Glutamatergic neuron (in vitro differentiated cells): ENCODE results near the gene ATG4C. TPM values are rescaled to one million over a fixed set of nuclear protein-coding genes. Genes with fewer than 3 reads are reported as not detected.

ENCODE experiments used
- DNase-seq: peaks from one replicate; pipeline ENCODE4 v3.0.0; 2022
- H3K27ac Mint-ChIP-seq: one replicate; pipeline ENCODE4 v1.8.0; 2020; ENCODE audit warnings: mild to moderate bottlenecking, mixed read lengths, inconsistent platforms; ENCODE audit not compliant: unreplicated experiment
- H3K27me3 Mint-ChIP-seq: one replicate; pipeline ENCODE4 v1.8.0; 2020; ENCODE audit warnings: mild to moderate bottlenecking, moderate library complexity, mixed read lengths, inconsistent platforms; ENCODE audit not compliant: unreplicated experiment
- H3K36me3 Mint-ChIP-seq: one replicate; pipeline ENCODE4 v1.8.0; 2020; ENCODE audit warnings: mild to moderate bottlenecking, mixed read lengths, inconsistent platforms; ENCODE audit not compliant: unreplicated experiment
- H3K4me1 Mint-ChIP-seq: one replicate; pipeline ENCODE4 v1.8.0; 2020; ENCODE audit warnings: mild to moderate bottlenecking, low read depth, mixed read lengths, inconsistent platforms; ENCODE audit not compliant: unreplicated experiment
- H3K4me3 Mint-ChIP-seq: one replicate; pipeline ENCODE4 v1.8.0; 2020; ENCODE audit warnings: mild to moderate bottlenecking, mixed read lengths, inconsistent platforms; ENCODE audit not compliant: unreplicated experiment
- H3K9me3 Mint-ChIP-seq: one replicate; pipeline ENCODE4 v1.8.0; 2020; ENCODE audit warnings: mild to moderate bottlenecking, moderate library complexity, mixed read lengths, inconsistent platforms; ENCODE audit not compliant: unreplicated experiment
- total RNA-seq: library from RNA; stranded (reverse); fragmentation: NEBNext Ultra II Directional; extraction: Animal tissue kit (Norgen Biotek cat#: 25700); gene quantifications from one replicate; pipeline ENCODE4 v1.2.1, GENCODE V29; 2021; ENCODE audit not compliant: unreplicated experiment
- TF ChIP-seq, protein P1 (sequence below): fragments of 200-600 bp; sonication (generic); IDR thresholded peaks from one replicate; pipeline ENCODE4 v1.5.0; 2021; ENCODE audit not compliant: partially characterized antibody, unreplicated experiment

ATG4C gene
- total RNA-seq, 1 donor from 2014 or later: 8.7 TPM

DNA sequence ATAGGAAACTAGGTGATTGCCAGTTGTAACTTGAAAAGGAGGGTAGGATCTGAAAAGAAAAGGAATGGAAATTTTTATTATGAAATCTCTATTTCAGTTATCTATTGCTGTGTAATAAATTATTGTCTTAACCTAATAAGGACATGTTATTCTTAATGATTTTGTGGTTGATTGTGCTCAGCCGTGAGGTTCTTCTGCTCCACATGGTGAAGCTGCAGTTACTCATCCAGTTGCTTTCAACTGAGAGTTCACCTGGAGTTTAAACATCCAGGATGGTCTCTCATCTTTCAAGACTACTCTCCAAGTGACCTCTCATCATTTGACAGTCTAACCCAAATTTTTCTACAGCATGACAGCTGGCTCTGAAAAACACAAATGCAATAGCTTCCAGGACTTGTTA is 96.0 kb downstream of the ATG4C start:
- peaks cover 23% of the 10 kb centered on the region for H3K4me1 Mint-ChIP-seq
- H3K27me3 Mint-ChIP-seq: no peaks in the 10 kb centered on the region
- no peak overlapping the region for H3K4me3 Mint-ChIP-seq
- TF ChIP-seq, protein P1, sequence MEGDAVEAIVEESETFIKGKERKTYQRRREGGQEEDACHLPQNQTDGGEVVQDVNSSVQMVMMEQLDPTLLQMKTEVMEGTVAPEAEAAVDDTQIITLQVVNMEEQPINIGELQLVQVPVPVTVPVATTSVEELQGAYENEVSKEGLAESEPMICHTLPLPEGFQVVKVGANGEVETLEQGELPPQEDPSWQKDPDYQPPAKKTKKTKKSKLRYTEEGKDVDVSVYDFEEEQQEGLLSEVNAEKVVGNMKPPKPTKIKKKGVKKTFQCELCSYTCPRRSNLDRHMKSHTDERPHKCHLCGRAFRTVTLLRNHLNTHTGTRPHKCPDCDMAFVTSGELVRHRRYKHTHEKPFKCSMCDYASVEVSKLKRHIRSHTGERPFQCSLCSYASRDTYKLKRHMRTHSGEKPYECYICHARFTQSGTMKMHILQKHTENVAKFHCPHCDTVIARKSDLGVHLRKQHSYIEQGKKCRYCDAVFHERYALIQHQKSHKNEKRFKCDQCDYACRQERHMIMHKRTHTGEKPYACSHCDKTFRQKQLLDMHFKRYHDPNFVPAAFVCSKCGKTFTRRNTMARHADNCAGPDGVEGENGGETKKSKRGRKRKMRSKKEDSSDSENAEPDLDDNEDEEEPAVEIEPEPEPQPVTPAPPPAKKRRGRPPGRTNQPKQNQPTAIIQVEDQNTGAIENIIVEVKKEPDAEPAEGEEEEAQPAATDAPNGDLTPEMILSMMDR: no peak
- no peak overlapping the region for H3K27ac Mint-ChIP-seq
- H3K9me3 Mint-ChIP-seq: peaks cover 7% of the 10 kb centered on the region
- no peak for DNase-seq
- peaks cover 11% of the 10 kb centered on the region for H3K36me3 Mint-ChIP-seq

DNA sequence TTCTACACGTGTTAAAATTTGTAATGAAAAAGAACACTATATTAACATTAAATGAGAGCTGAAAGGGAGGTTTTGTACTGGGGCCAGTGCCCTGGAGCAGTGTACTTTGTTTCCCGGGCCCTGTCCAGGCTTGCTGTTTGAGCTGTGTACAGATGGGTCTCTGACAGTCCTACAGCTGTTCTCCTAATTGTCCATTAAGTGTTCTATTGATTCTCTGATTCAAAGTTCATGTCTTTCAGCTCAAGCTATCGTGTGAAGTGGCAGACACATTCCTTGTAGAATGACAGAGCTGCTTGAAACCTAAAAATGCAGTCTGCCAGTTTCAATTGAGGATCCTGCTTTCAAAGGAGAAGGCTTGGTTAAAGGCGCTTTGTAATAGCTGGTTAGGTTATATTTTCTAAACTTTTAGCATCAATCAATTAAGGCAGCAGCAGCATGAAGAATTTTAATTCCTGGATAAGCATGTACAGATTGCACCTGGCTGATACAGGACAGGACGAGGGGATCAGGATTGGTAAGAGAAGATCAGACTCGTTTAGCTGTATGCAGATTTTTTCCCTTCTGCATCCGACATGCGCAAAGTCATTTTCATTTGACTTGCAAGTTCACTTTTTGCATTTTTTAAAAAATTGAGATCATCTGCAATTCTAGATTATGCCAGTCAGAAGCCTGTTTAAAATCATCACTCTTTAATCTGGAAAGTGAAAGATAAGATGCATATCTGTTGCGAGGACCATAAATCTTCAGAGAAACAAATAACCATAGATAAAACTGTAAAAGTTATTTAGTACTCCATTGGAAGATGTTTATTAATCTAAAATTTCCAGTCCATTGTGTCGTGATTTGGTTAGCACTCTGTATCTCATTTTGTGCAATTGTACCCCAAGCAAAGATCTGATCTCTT is 98.5 kb downstream of the ATG4C start:
- H3K4me1 Mint-ChIP-seq: peaks cover 19% of the 10 kb centered on the region
- H3K27ac Mint-ChIP-seq: peak overlapping the region; percentile 72
- H3K9me3 Mint-ChIP-seq: peaks cover 7% of the 10 kb centered on the region
- peak overlapping the region; percentile 72 for H3K4me3 Mint-ChIP-seq
- H3K27me3 Mint-ChIP-seq: no peaks in the 10 kb centered on the region
- TF ChIP-seq, protein P1: no peak
- peak; percentile 63 for DNase-seq
- H3K36me3 Mint-ChIP-seq: peaks cover 11% of the 10 kb centered on the region

DNA sequence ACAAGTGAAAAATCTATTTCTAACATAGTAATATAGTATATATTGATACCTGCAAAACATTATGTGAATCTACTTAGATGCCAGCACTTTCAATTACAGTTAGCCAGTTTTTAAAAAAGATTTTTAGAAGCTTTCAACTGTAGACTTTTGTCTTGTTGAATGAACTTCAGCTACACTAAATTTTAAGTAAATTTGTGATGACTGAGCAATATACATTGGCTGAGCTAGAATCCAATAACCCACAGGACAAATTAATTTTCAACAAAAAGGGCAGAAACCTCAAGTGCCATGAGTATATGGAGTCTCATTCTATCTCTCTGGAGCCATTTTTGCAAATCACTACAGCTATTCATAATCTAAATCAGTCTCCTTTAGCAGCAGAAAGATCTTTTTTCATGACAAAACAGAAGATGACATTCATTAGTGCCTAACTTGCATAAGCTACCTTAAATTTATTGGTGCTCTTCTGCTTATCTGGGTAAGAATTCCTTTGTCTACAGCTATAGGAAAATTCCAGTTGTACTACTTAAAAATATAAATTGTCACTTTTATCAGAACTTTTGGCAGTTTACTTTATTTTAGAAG is 100.3 kb downstream of the ATG4C start:
- H3K36me3 Mint-ChIP-seq: peaks cover 8% of the 10 kb centered on the region
- TF ChIP-seq, protein P1: no peak
- DNase-seq: no peak
- H3K27ac Mint-ChIP-seq: no peak overlapping the region
- no peak overlapping the region for H3K4me3 Mint-ChIP-seq
- H3K27me3 Mint-ChIP-seq: no peaks in the 10 kb centered on the region
- H3K9me3 Mint-ChIP-seq: peaks cover 7% of the 10 kb centered on the region
- H3K4me1 Mint-ChIP-seq: peaks cover 19% of the 10 kb centered on the region

DNA sequence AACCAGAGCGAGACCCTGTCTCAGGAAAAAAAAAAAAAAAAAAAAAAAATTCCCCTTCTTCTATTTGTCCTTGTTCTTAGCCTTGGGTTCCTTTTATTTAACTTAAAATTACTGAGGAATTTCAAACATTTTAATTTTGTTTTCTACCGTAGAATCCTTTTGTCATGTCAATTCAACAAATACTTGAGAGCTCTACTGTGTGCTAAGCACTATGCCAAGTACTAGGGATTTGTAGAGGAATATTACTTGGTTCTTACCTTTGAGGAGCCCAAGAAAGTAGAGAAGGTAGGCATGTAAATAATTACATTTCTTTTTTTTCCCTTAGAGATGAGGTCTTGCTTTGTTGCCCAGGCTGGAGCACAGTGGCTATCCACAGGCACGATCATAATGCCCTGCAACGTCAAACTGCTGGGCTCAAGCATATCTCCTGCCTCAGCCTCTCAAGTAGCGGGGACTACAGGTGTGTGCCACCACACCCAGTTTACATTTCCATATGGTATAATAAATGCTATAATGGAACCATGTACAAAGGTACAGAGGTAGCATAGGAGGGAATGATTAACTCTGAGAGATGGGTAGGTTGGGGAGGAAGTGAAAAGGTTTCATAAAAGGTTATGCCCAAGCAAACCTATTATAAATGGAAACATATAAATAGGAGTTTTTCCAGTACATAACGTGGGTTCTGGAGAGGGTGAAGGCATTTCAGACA is 104.0 kb downstream of the ATG4C start:
- TF ChIP-seq, protein P1: no peak
- no peak for DNase-seq
- Mint-ChIP-seq H3K27me3 (no peaks in the 10 kb centered on the region), H3K27ac (no peak overlapping the region), H3K4me3 (no peak overlapping the region), H3K36me3 (no peaks in the 10 kb centered on the region), H3K9me3 (peaks cover 2% of the 10 kb centered on the region), H3K4me1 (peaks cover 7% of the 10 kb centered on the region)
